ENCODE data around the gene GOLPH3.
A peak's percentile ranks its signal among the peaks of the same experiment; 100 is the strongest.
"Not testable (repeated sequence)": the region's sequence is repeated elsewhere in the genome, so short reads cannot be mapped to it uniquely, and the experiment has no call there.

GOLPH3 gene

GRCh38 chr5:32098291-32098690, 75.8 kb downstream of the GOLPH3 start:
- no peak for DNase-seq

GRCh38 chr5:32096891-32097595, 77.1 kb downstream of the GOLPH3 start:
- DNase-seq = no peak

GRCh38 chr5:32095261-32095671, 78.9 kb downstream of the GOLPH3 start:
- DNase-seq = no peak

DNA sequence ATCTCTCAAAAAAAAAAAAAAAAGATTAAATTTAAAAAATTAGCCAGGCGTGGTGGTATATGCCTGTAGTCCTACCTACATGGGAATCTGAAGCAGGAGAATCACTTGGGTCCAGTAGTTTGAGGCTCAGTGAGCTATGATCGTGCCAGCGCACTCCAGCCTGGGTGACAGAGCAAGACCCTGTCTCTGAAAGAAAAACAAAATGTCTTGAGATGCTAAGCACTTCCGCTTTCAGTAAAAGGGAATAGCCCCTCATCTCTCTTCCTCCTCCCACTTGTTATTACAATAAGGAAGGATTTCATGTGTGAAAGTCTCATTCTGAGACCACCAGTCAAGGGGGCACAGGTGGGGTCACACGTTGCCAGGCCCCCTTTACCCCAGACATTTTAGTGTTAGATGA, 79.4 kb downstream of the GOLPH3 start:
- DNase-seq = no peak

DNA sequence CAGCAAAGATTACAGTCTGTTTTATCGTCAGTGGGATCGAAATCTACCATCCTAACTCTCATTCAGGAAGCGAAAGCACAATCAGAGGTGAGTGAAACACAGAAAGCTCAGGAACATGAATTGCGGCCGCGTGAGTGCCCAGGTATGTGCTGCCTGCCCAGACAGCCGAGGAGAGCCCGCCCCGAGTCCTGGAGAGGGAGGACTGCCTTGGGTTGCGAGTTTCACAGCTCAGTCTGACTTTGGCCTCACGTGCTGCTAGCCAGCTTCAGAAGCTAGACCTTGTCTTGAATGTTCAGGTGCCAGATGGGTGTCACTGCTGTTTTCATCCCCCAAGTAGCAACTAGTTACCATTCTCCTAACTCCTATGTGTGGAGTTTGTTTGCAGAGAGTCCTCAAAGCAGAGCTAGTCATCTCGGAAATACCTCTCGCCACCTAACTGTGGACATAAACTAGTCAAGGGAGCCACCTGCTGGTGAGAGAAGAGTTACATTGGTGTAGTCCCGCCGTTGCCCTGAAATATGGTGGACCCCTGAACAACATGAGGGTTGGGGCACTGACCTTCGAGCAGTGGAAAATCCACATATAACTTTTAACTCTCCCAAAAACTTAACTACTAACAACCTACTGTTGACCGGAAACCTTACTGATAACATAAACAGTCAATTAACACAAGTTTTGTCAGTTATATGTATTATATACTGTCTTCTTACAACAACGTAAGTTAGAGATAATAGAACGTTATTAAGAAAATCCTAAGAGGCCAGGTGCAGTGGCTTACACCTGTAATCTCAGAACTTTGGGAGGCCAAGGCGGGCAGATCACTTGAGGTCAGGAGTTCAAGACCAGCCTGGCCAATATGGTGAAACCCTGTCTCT, 80.9 kb downstream of the GOLPH3 start:
- peak; percentile 75 for DNase-seq

- no peak for DNase-seq
Measured at GRCh38 chr5:32090755-32091128, 83.4 kb downstream of the GOLPH3 start.

- DNase-seq = no peak
Measured at GRCh38 chr5:32090026-32090754, 83.9 kb downstream of the GOLPH3 start.

DNA sequence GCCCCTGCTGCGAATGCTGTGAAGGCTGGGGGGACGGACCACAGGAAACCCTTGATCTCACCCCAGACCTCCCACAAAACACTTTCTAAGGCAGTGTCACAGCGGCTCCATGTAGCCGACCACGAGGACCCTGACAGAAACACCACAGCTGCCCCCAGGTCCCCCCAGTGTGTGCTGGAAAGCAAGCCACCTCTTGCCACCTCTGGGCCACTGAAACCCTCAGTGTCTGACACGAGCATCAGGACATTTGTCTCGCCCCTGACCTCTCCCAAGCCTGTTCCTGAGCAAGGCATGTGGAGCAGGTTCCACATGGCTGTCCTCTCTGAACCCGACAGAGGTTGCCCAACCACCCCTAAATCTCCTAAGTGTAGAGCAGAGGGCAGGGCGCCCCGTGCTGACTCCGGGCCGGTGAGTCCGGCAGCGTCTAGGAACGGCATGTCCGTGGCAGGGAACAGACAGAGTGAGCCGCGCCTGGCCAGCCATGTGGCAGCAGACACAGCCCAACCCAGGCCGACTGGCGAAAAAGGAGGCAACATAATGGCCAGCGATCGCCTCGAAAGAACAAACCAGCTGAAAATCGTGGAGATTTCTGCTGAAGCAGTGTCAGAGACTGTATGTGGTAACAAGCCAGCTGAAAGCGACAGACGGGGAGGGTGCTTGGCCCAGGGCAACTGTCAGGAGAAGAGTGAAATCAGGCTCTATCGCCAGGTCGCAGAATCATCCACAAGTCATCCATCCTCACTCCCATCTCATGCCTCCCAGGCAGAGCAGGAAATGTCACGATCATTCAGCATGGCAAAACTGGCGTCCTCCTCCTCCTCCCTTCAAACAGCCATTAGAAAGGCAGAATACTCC, 84.7 kb downstream of the GOLPH3 start:
- DNase-seq = no peak

DNA sequence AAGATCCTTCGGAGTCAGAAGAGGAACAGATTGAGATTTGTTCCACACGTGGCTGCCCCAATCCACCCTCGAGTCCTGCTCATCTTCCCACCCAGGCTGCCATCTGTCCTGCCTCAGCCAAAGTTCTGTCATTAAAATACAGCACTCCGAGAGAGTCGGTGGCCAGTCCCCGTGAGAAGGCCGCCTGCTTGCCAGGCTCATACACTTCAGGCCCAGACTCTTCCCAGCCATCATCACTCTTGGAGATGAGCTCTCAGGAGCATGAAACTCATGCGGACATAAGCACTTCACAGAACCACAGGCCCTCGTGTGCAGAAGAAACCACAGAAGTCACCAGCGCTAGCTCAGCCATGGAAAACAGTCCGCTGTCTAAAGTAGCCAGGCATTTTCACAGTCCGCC, 85.9 kb downstream of the GOLPH3 start:
- DNase-seq = no peak

DNA sequence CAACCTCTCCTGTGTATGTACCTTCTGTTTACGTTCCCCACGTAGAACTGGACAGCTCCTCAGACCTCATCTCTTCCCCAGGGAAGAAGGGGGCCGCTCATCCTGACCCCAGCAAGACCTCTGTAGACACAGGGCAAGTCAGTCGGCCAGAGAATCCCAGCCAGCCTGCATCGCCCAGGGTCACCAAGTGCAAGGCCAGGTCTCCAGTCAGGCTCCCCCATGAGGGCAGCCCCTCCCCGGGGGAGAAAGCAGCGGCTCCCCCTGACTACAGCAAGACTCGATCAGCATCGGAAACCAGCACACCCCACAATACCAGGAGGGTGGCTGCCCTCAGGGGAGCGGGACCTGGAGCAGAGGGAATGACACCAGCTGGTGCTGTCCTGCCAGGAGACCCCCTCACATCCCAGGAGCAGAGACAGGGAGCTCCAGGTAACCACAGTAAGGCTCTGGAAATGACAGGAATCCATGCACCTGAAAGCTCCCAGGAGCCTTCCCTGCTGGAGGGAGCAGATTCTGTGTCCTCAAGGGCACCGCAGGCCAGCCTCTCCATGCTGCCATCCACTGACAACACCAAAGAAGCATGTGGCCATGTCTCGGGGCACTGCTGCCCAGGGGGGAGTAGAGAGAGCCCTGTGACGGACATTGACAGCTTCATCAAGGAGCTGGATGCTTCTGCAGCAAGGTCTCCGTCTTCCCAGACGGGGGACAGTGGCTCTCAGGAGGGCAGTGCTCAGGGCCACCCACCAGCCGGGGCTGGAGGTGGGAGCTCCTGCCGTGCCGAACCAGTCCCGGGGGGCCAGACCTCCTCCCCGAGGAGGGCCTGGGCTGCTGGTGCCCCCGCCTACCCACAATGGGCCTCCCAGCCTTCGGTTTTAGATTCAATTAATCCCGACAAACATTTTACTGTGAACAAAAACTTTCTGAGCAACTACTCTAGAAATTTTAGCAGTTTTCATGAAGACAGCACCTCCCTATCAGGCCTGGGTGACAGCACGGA, 86.7 kb downstream of the GOLPH3 start:
- no peak for DNase-seq

DNA sequence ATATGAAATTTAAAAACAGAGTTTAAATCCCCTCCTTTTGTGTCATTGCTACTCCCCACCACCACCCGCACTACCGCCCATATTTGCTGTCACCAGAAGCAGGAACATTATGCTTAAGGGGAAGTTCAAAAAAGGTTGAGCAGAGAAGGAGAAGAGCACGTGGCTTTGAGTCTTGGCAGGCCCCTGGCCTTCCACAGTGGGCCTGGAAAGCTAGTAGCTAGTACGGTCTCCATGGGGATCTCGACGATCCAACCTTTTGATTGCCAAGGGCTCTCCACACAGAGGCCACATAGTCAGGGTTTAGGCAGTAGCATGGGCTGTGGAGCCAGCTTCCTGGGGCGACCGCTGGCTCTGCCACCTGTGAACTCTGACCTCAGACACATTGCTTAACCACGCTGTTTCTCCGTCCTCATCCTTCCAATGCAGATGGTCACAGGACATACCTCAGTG, 90.1 kb downstream of the GOLPH3 start:
- no peak for DNase-seq

DNA sequence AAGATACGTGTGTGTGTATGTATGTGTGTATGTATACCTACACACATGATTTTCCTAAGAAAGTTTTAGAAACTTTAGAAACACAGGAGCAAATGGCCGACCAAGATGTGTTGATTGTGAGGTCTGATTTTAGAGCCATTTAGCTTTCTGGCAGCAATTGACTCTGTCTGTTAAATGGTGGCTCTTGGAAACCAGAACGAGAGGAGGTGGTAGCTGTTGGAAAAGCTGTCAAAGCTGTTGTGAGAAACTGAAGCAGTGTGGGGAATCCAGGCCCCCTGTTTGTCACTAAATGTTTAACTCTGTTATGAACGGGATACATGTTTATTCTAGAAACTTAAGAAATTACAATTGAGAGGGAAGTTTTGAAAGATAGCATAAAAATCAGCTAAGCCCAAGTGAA, 91.4 kb downstream of the GOLPH3 start:
- no peak for DNase-seq

- not testable (repeated sequence) for DNase-seq
Measured at GRCh38 chr5:32080565-32080964, 93.6 kb downstream of the GOLPH3 start.

DNA sequence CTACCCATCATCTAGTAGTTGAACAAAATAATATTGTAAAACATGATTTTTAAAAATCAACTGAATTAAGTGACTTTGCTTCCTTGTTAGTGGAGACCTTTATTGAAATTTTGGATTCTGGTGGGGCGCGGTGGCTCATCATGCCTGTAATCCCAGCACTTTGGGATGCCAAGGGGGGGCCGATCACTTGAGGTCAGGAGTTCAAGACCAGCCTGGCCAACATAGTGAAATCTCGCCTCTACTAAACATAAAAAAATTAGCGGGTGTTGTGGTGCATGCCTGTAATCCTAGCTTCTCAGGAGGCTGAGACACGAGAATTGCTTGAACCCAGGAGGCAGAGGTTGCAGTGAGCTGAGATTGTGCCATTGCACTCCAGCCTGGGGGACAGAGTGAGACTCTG, 95.3 kb downstream of the GOLPH3 start:
- not testable (repeated sequence) for DNase-seq

DNA sequence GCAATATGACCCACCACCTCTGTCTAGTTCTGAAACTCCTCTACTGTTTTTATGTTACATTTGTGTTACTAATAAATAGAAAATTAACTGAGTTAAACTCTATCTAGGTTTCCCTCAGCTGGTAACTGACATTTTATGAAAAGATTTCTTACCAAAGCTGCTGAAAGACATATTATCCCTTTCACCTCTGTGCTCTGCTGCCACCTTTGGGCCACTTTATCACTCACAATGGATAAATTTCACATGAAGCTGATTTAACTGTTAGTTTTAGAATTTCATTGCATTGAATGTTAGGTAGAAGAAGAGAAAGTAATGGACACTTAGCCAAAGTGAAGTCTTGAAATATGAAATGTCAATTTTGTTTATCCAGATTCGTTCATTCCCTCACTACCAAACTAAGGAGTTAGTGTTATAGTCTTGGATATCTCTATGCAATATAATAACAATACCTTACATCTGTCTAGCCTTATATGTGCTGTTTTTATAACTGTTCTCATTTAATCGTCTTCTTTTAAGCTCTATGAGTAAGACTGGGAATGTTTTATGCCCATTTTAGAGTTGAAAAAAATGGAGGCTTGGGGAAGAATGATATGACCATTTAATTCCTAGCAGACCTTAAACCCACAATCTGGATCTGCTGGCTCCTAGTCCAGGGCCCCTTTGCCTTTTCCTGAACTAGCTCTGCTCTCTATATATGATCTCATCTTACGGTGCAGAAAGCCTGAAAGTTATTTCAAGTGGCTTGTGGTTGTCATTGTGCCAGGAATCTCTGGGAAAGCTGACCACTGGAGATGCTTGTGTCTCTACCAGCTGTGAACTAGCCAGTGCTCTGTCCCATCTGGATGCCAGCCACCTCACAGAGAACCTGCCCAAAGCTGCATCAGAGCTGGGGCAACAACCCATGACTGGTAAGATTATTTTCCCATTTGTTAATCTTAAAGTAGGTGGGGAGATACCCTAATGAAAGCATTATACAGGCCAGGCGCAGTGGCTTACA, 97.1 kb downstream of the GOLPH3 start:
- DNase-seq = peak; percentile 59
